A549 treated with RU486 at 1 μM for 4 hours (cell line): ENCODE data around the gene SYT15. TPM values are rescaled to one million over a fixed set of nuclear protein-coding genes. Genes with fewer than 3 reads are reported as not detected.

Experiments used
- total RNA-seq: library from RNA; stranded (reverse); fragments of 200-300 nt; extraction: Qiagen RNA extraction; gene quantifications from 5 replicates; pipeline ENCODE4 v1.2.3, GENCODE V29; 2022; ENCODE audit warnings: low read depth

The SYT15 gene
- total RNA-seq: 2.6 to 3.3 TPM (median 2.9 TPM) in 5 replicates

DNA sequence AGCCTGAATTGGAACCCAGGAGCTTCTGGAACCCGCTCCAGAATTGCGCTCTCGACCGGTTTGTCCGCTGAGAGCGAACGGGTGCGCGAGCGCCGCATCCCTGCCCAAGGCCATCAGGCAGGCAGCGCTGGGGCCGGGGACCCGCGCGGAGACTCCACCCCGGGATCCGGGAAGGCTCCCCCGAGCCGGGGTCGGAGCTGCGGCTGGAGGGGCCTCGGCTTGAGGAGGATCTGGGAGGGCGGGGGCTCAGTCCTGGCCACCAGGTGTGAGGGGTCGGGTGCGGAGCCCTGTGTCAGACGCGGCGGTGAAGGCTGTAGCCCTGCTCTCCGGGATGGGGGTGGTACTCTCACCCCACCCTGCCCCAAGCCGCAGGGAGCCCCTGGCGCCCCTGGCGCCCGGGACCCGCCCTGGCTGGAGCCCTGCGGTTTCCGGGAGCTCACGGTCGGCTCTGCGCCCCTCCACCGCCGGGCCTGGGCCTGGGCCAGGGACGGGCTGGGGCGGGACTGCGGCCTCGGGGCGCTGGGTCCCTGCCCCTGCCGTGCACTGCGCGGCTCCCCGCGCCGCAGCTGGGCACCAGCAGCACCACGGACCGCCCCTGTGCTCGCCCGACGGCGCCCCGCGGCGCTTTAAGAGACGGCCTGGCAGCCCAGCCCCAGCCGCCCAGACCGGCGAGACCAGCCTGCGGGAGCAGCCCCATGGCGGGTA is at the start of gene SYT15:
SYT15 (plus strand) TSS at position 655 of the 705 bp plus-strand sequence; CDS start at position 696, 41 bp downstream.

DNA sequence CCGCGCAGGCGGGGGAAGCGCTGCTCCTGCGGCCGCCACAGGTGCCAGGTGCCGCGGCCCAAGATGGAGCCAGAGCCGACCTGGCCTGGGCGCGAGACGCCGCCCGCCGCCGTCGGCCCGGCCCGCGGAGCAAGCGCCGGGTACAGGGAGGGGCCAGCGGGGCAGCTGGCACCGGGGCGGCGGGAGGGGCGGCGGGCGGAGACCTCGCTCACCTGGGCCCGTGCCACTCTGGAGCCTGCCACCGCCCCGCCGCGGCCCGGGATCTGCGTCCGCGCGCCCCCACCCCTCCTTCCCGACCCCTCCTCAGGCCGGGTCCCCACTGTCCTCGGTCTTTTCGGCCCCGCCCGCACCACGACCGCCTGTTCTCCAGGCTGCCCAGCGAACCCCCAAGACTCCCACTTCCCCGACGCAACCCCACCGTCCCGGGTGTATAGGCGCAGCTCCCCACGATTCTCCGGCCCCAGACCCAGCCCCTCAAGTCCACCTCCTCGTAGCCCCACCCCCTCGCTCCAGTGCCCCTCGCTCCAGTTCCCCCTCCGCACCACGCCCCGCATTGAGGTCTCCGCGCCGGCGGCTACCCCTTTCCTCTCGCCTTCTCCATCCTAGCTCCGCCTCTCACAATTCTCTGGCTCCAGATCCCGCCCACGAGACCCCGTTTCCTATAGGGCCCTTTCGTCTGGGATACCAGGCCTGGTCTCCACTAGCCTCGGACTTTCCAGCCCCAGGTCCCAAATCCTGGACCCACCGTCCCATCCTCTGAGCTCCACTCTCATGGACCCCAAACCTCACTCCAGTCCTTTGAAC is 22.2 kb upstream of the SYT15 start, which contains the start of gene GPRIN2:
GPRIN2 (minus strand) TSS at position 144 of the 804 bp plus-strand sequence. CDS start 5,922 bp downstream, outside the sequence.

Other genes starting within 250 kb of the SYT15 start
- 91.0 to 120 TPM (median 95.5 TPM) in 5 replicates for gene ANXA8L1, start 203.4 kb upstream of the SYT15 start, total RNA-seq
- 29.6 to 43.8 TPM (median 38.3 TPM) in 5 replicates for gene NPY4R, start 113.2 kb upstream of the SYT15 start, total RNA-seq
- gene GPRIN2, start 22.5 kb upstream of the SYT15 start, total RNA-seq: 22.4 to 40.2 TPM (median 29.9 TPM) in 5 replicates